ENCODE measurements around the gene SRRM4.

GRCh38 chr12:119089380-119090013 is 108.2 kb downstream of the SRRM4 start:
- no peak for TF ChIP-seq CTCF (IDR thresholded peaks at IDR 0.05; ENCODE audit: low read depth, low read length, missing input control)
- TF ChIP-seq, protein P1, sequence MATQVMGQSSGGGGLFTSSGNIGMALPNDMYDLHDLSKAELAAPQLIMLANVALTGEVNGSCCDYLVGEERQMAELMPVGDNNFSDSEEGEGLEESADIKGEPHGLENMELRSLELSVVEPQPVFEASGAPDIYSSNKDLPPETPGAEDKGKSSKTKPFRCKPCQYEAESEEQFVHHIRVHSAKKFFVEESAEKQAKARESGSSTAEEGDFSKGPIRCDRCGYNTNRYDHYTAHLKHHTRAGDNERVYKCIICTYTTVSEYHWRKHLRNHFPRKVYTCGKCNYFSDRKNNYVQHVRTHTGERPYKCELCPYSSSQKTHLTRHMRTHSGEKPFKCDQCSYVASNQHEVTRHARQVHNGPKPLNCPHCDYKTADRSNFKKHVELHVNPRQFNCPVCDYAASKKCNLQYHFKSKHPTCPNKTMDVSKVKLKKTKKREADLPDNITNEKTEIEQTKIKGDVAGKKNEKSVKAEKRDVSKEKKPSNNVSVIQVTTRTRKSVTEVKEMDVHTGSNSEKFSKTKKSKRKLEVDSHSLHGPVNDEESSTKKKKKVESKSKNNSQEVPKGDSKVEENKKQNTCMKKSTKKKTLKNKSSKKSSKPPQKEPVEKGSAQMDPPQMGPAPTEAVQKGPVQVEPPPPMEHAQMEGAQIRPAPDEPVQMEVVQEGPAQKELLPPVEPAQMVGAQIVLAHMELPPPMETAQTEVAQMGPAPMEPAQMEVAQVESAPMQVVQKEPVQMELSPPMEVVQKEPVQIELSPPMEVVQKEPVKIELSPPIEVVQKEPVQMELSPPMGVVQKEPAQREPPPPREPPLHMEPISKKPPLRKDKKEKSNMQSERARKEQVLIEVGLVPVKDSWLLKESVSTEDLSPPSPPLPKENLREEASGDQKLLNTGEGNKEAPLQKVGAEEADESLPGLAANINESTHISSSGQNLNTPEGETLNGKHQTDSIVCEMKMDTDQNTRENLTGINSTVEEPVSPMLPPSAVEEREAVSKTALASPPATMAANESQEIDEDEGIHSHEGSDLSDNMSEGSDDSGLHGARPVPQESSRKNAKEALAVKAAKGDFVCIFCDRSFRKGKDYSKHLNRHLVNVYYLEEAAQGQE (IDR thresholded peaks at IDR 0.05) = no peak
- TF ChIP-seq YY1 (IDR thresholded peaks at IDR 0.05) = no peak
- TF ChIP-seq RAD21 (IDR thresholded peaks at IDR 0.05) = no peak
- TF ChIP-seq, protein P2, sequence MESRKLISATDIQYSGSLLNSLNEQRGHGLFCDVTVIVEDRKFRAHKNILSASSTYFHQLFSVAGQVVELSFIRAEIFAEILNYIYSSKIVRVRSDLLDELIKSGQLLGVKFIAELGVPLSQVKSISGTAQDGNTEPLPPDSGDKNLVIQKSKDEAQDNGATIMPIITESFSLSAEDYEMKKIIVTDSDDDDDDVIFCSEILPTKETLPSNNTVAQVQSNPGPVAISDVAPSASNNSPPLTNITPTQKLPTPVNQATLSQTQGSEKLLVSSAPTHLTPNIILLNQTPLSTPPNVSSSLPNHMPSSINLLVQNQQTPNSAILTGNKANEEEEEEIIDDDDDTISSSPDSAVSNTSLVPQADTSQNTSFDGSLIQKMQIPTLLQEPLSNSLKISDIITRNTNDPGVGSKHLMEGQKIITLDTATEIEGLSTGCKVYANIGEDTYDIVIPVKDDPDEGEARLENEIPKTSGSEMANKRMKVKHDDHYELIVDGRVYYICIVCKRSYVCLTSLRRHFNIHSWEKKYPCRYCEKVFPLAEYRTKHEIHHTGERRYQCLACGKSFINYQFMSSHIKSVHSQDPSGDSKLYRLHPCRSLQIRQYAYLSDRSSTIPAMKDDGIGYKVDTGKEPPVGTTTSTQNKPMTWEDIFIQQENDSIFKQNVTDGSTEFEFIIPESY (IDR thresholded peaks at IDR 0.05) = no peak
- no peak for TF ChIP-seq FOXA2 (IDR thresholded peaks at IDR 0.05)
- no peak for TF ChIP-seq TAF1 (conservative IDR thresholded peaks at IDR 0.05)
- TF ChIP-seq, protein P3, sequence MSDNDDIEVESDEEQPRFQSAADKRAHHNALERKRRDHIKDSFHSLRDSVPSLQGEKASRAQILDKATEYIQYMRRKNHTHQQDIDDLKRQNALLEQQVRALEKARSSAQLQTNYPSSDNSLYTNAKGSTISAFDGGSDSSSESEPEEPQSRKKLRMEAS (IDR thresholded peaks at IDR 0.05) = no peak
- TF ChIP-seq RXRA (IDR thresholded peaks at IDR 0.05) = no peak
- TF ChIP-seq EGR1 (IDR thresholded peaks at IDR 0.05; ENCODE audit: low read depth in 2 of 2) = no peak
- TF ChIP-seq GABPA (IDR thresholded peaks at IDR 0.05 in 1 of 2, conservative IDR thresholded peaks at IDR 0.05 in 1 of 2) = no peak
- no peak for TF ChIP-seq JUND (IDR thresholded peaks at IDR 0.05)
- no peak for TF ChIP-seq FOXA1 (IDR thresholded peaks at IDR 0.05)

Measured in liver (tissue), 3 donors.